Smooth muscle cell (in vitro differentiated cells): Measurements from ENCODE around the gene ZNF865. TPM values are rescaled to one million over a fixed set of nuclear protein-coding genes. Genes with fewer than 3 reads are reported as not detected.
A peak's percentile ranks its signal among the peaks of the same experiment; 100 is the strongest.

ENCODE experiments used
- DNase-seq: peaks from one replicate; lab custom pipeline; 2025; ENCODE audit not compliant: unreplicated experiment; lab: John Stamatoyannopoulos, UW
- H2AFZ ChIP-seq: fragments of 200-600 bp; sonication (generic); 2 replicates; pipeline ENCODE4 v1.6.0; 2016; ENCODE audit warnings: antibody characterized with exemption, low read depth, mild to moderate bottlenecking
- H3F3A ChIP-seq: fragments of 200-600 bp; sonication (generic); 2 replicates; pipeline ENCODE4 v1.6.0; 2017; ENCODE audit warnings: antibody characterized with exemption, low read depth
- H3K27ac ChIP-seq: fragments of 200-600 bp; sonication (generic); 2 replicates; pipeline ENCODE4 v1.5.1; 2016; ENCODE audit warnings: low read depth, mild to moderate bottlenecking
- H3K27me3 ChIP-seq: fragments of 200-600 bp; sonication (generic); 2 replicates; pipeline ENCODE4 v1.6.1; 2016; ENCODE audit warnings: low read depth, mild to moderate bottlenecking
- H3K36me3 ChIP-seq: fragments of 200-600 bp; sonication (generic); 2 replicates; pipeline ENCODE4 v1.5.1; 2016; ENCODE audit warnings: low read depth
- H3K4me1 ChIP-seq: fragments of 200-600 bp; sonication (generic); 2 replicates; pipeline ENCODE4 v1.5.1; 2016; ENCODE audit warnings: low read depth
- H3K4me2 ChIP-seq: fragments of 200-600 bp; sonication (generic); 2 replicates; pipeline ENCODE4 v1.6.0; 2016; ENCODE audit warnings: mild to moderate bottlenecking
- H3K4me3 ChIP-seq: fragments of 200-600 bp; sonication (generic); 2 replicates; pipeline ENCODE4 v1.5.1; 2016; ENCODE audit warnings: mild to moderate bottlenecking
- H3K79me2 ChIP-seq: fragments of 200-600 bp; sonication (generic); 2 replicates; pipeline ENCODE4 v1.6.0; 2016; ENCODE audit warnings: low read depth, mild to moderate bottlenecking
- H3K9ac ChIP-seq: fragments of 200-600 bp; sonication (generic); 2 replicates; pipeline ENCODE4 v1.6.0; 2016; ENCODE audit warnings: low read depth
- H3K9me3 ChIP-seq: fragments of 200-600 bp; sonication (generic); replicated peaks from 2 replicates; pipeline ENCODE4 v1.5.1; 2016; ENCODE audit warnings: low read depth
- H4K20me1 ChIP-seq: fragments of 200-600 bp; sonication (generic); 2 replicates; pipeline ENCODE4 v1.6.0; 2016; ENCODE audit warnings: low read depth
- WGBS: methylation state at CpG from one replicate; pipeline ENCODE4 v1.1.7; 2016; ENCODE audit warnings: low lambda C conversion rate; 5-methylcytosine and 5-hydroxymethylcytosine counted together
- polyA plus RNA-seq: library from polyadenylated mRNA; unstranded; fragments of >200 nt; fragmentation: Nextera tagmentation; extraction: Ambion mirVana; gene quantifications from 2 replicates; pipeline ENCODE4 v1.2.1, GENCODE V29; 2016
- total RNA-seq: library from RNA; depleted of rRNA; stranded (reverse); fragments of >200 nt; gene quantifications from 2 replicates; pipeline ENCODE4 v1.2.3, GENCODE V29; 2014
- TF ChIP-seq, protein P1 (sequence below): fragments of 200-600 bp; sonication (generic); IDR thresholded peaks from 2 replicates; pipeline ENCODE4 v1.5.1; 2017; ENCODE audit warnings: borderline replicate concordance, mild to moderate bottlenecking, antibody characterized with exemption; ENCODE audit not compliant: insufficient read depth, poor library complexity, severe bottlenecking

ZNF865 gene
- total and polyA plus RNA-seq, 2 experiments from 2014 or later: 1.2 to 3.8 TPM

- peaks cover 12% of the 10 kb centered on the region for H3F3A ChIP-seq
- peak; percentile 95 for DNase-seq
- WGBS: 6% methylated on average over 37 of the region's 56 CpGs
- H3K9me3 ChIP-seq: no peaks in the 10 kb centered on the region
- H2AFZ ChIP-seq: peak within 1 kb of the TSS; percentile 96
- H3K27ac ChIP-seq: peak within 1 kb of the TSS; percentile 92
- no peaks in the 10 kb centered on the region for H3K36me3 ChIP-seq
- H3K4me1 ChIP-seq: no peaks in the 10 kb centered on the region
- H4K20me1 ChIP-seq: peaks cover 8% of the 10 kb centered on the region
- H3K27me3 ChIP-seq: no peaks in the 10 kb centered on the region
- peak within 1 kb of the TSS; percentile 63 for H3K4me3 ChIP-seq
- peak within 1 kb of the TSS; percentile 91 for H3K9ac ChIP-seq
- no peaks in the 10 kb centered on the region for H3K79me2 ChIP-seq
- H3K4me2 ChIP-seq: peak within 1 kb of the TSS; percentile 97
- TF ChIP-seq, protein P1, sequence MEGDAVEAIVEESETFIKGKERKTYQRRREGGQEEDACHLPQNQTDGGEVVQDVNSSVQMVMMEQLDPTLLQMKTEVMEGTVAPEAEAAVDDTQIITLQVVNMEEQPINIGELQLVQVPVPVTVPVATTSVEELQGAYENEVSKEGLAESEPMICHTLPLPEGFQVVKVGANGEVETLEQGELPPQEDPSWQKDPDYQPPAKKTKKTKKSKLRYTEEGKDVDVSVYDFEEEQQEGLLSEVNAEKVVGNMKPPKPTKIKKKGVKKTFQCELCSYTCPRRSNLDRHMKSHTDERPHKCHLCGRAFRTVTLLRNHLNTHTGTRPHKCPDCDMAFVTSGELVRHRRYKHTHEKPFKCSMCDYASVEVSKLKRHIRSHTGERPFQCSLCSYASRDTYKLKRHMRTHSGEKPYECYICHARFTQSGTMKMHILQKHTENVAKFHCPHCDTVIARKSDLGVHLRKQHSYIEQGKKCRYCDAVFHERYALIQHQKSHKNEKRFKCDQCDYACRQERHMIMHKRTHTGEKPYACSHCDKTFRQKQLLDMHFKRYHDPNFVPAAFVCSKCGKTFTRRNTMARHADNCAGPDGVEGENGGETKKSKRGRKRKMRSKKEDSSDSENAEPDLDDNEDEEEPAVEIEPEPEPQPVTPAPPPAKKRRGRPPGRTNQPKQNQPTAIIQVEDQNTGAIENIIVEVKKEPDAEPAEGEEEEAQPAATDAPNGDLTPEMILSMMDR: no peak
These were observed 18.9 kb downstream of the ZNF865 start, which contains the start of gene ZNF784 for GRCh38 chr19:55624109-55625003. Gene ZNF784, minus strand, starts transcription at chr19:55624566. Its CDS starts 5 bp downstream, at chr19:55624561.

DNA sequence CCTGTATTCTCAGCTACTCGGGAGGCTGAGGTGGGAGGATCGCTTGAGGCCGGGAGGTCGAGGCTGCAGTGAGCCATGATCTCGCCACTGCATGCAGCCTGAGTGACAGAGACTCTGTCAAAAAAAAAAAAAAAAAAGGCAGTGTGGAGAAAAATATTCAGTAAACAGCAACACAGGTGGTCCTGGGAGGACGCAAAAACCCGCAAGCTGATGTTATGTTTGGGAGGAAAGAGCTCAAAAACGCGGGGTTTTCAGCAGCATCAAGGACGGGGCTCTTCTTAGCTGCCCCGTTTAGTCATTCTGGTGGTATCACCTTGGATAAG is 19.5 kb downstream of the ZNF865 start:
- Histone ChIP-seq H2AFZ (peak overlapping the region; percentile 96), H3K9me3 (no peaks in the 10 kb centered on the region), H4K20me1 (peaks cover 8% of the 10 kb centered on the region), H3K36me3 (no peaks in the 10 kb centered on the region), H3K4me3 (peak overlapping the region; percentile 63), H3K27me3 (no peaks in the 10 kb centered on the region), H3K4me2 (peak overlapping the region; percentile 97), H3K79me2 (no peaks in the 10 kb centered on the region), H3K9ac (peak overlapping the region; percentile 91), H3K4me1 (no peaks in the 10 kb centered on the region), H3F3A (peaks cover 12% of the 10 kb centered on the region), H3K27ac (peak overlapping the region; percentile 92)
- DNase-seq: no peak
- WGBS: 70% methylated on average over 10 of the region's 11 CpGs
- TF ChIP-seq, protein P1: no peak

DNA sequence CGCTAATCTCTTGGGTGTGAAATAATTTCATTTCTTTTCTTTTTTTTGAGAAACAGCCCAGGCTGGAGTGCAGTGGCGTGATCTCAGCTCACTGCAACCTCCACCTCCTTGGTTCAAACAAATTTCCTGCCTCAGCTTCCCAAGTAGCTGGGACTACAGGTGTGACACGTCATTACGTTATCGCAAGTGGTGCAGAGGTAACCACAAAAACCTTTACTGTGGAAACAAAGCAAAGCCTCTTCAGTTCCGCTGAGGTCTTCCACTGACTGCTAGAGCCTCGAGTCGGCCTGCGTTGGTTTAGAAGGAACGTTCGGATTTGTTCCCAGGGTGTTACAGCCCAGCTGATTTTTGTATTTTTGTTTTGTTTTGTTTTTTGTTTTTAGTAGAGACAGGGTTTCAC is 20.9 kb downstream of the ZNF865 start:
- H3K9me3 ChIP-seq: no peaks in the 10 kb centered on the region

More for the DNA sequence above, 20.9 kb downstream of the ZNF865 start:
- H3K4me3 ChIP-seq: no peak overlapping the region
- H3K4me1 ChIP-seq: no peaks in the 10 kb centered on the region
- H2AFZ ChIP-seq: no peak overlapping the region
- H3K9ac ChIP-seq: no peak overlapping the region
- DNase-seq: no peak
- peaks cover 8% of the 10 kb centered on the region for H4K20me1 ChIP-seq
- H3K27me3 ChIP-seq: no peaks in the 10 kb centered on the region
- peaks cover 8% of the 10 kb centered on the region for H3F3A ChIP-seq
- TF ChIP-seq, protein P1: no peak
- no peak overlapping the region for H3K27ac ChIP-seq
- WGBS: 94% methylated on average over 11 of the region's 11 CpGs
- no peaks in the 10 kb centered on the region for H3K36me3 ChIP-seq
- no peaks in the 10 kb centered on the region for H3K79me2 ChIP-seq
- H3K4me2 ChIP-seq: no peak overlapping the region
